Measurements from ENCODE around the gene CATSPERZ.

GRCh38 chr11:64353715-64354506 is 53.8 kb downstream of the CATSPERZ start:
- TF ChIP-seq EZH2 (IDR thresholded peaks at IDR 0.05; ENCODE audit: insufficient read depth, poor library complexity, severe bottlenecking) (no peak), EZH2phosphoT487 (IDR thresholded peaks at IDR 0.05; ENCODE audit: insufficient read depth, low read depth) (no peak)
